Activated CD8-positive, alpha-beta memory T cell treated with anti-CD3 and anti-CD28 coated beads for 4 hours (primary cell): ENCODE data around the gene CAMK1D.

Experiments
- DNase-seq, 2 donors: peaks; one replicate each; pipeline ENCODE4 v3.0.0-alpha.2; 2020; ENCODE audit warnings: low read depth in 2 of 2

Gene CAMK1D

GRCh38 chr10:12650538-12651298 lies 301.4 kb downstream of the CAMK1D start:
- DNase-seq = no peak

- DNase-seq = no peak
Observed at GRCh38 chr10:12655940-12656339, 306.6 kb downstream of the CAMK1D start.

- DNase-seq = no peak
Observed at GRCh38 chr10:12656518-12657142, 307.3 kb downstream of the CAMK1D start.

- no peak for DNase-seq
Observed at GRCh38 chr10:12657489-12657888, 308.1 kb downstream of the CAMK1D start.

- no peak for DNase-seq
Observed at GRCh38 chr10:12658526-12658925, 309.2 kb downstream of the CAMK1D start.

- no peak for DNase-seq
Observed at GRCh38 chr10:12659706-12660105, 310.4 kb downstream of the CAMK1D start.

- DNase-seq = no peak
Observed at GRCh38 chr10:12660812-12661211, 311.5 kb downstream of the CAMK1D start.

- no peak for DNase-seq
Observed at GRCh38 chr10:12661671-12662070, 312.3 kb downstream of the CAMK1D start.

GRCh38 chr10:12663863-12664262 lies 314.5 kb downstream of the CAMK1D start:
- DNase-seq = no peak

- no peak for DNase-seq
Observed at GRCh38 chr10:12665501-12665900, 316.2 kb downstream of the CAMK1D start.

GRCh38 chr10:12667052-12667451 lies 317.7 kb downstream of the CAMK1D start:
- no peak for DNase-seq

GRCh38 chr10:12668634-12669033 lies 319.3 kb downstream of the CAMK1D start:
- DNase-seq = no peak

- DNase-seq = no peak
Observed at GRCh38 chr10:12670004-12670403, 320.7 kb downstream of the CAMK1D start.

GRCh38 chr10:12675186-12675585 lies 325.8 kb downstream of the CAMK1D start:
- DNase-seq = no peak

- DNase-seq = no peak
Observed at GRCh38 chr10:12679636-12680035, 330.3 kb downstream of the CAMK1D start.

- no peak for DNase-seq
Observed at GRCh38 chr10:12681252-12681651, 331.9 kb downstream of the CAMK1D start.

- DNase-seq = no peak
Observed at GRCh38 chr10:12684784-12685183, 335.4 kb downstream of the CAMK1D start.

GRCh38 chr10:12685261-12686058 lies 336.1 kb downstream of the CAMK1D start:
- no peak for DNase-seq

- no peak for DNase-seq
Observed at GRCh38 chr10:12687996-12688395, 338.6 kb downstream of the CAMK1D start.

GRCh38 chr10:12689893-12690292 lies 340.5 kb downstream of the CAMK1D start:
- DNase-seq = no peak

- no peak for DNase-seq
Observed at GRCh38 chr10:12690525-12691126, 341.3 kb downstream of the CAMK1D start.

- DNase-seq = no peak
Observed at GRCh38 chr10:12691596-12691995, 342.2 kb downstream of the CAMK1D start.
